Measurements from ENCODE around the gene CLCN7. TPM values are rescaled to one million over a fixed set of nuclear protein-coding genes. Genes with fewer than 3 reads are reported as not detected.
"Not testable (repeated sequence)": the region's sequence is repeated elsewhere in the genome, so short reads cannot be mapped to it uniquely, and the experiment has no call there.

CLCN7 gene
- total and polyA plus RNA-seq, 9 donors: 16.3 to 70.9 (median 54.4) TPM

DNA sequence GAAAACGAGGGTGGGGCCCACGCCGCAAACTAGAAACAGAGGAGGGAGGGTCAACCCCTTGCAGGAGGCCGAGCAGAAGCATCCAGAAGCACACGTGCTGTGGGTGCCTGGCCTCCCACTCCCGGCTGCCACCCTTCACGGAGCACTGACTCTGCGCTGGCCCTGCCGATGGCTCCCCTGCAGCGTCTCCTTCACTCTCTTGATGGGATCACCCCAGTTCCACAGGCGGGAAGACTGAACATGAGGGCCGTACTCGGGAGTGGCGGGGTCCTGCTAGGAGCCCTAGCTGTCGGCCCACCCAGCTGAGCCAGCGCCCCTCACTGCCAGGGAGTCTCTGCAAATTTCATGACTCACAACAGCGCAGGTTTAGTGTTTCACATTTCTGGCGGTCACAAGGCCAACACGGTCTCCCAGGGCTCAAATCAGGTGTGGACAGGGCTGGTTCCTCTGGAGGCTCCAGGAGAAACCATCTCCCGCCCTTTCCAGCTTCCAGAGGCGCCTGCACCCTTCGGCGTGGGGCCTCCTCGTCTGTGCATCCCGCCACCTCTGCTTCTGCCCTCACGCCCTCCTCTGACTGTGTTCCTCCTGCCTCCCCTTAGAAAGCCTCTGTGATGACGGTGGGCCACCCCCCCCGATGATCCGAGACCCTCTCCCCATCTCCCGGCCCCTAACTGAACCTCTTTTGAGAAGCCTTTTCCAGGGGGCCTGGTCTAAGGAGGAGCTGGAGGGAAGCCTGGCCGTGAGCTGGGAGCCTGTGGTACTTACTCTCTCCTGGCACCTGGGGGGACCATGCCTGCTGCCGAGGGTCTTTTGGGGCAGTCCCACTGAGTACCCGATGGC is 11.9 kb upstream of the CLCN7 start:
- Histone ChIP-seq H3K27ac (no peak overlapping the region), H3K9me3 (no peaks in the 10 kb centered on the region), H3K36me3 (no peaks in the 10 kb centered on the region), H3K4me3 (no peak overlapping the region), H3K27me3 (no peaks in the 10 kb centered on the region), H3K4me1 (ENCODE audit: insufficient read depth) (no peaks in the 10 kb centered on the region)
- 77 to 83% (median 80%) methylated on average over 33 of the region's 33 CpGs for WGBS, 3 donors
- intact Hi-C loops (cut with DNase I): no loop called here
- TF ChIP-seq CTCF (IDR thresholded peaks at IDR 0.05) (no peak), EP300 (IDR thresholded peaks at IDR 0.05) (no peak), POLR2A (IDR thresholded peaks at IDR 0.05) (no peak)
- DNase-seq: no peak

GRCh38 chr16:1485847-1486496 is 11.1 kb upstream of the CLCN7 start:
- TF ChIP-seq EP300 (IDR thresholded peaks at IDR 0.05) (no peak), CTCF (IDR thresholded peaks at IDR 0.05) (no peak), POLR2A (IDR thresholded peaks at IDR 0.05) (no peak)
- 89 to 90% (median 90%) methylated on average over 38 to 40 of the region's 40 CpGs for WGBS, 3 donors
- Histone ChIP-seq H3K4me1 (ENCODE audit: insufficient read depth) (no peaks in the 10 kb centered on the region), H3K4me3 (no peak overlapping the region), H3K9me3 (no peaks in the 10 kb centered on the region), H3K27ac (no peak overlapping the region), H3K36me3 (no peaks in the 10 kb centered on the region), H3K27me3 (no peaks in the 10 kb centered on the region)
- intact Hi-C loops (cut with DNase I): no loop called here
- DNase-seq: no peak

- intact Hi-C loops (cut with DNase I): no loop called here
- no peaks in the 10 kb centered on the region for H3K27me3 ChIP-seq
- no peaks in the 10 kb centered on the region for H3K9me3 ChIP-seq
- 71 to 75% (median 73%) methylated on average over 28 of the region's 28 CpGs for WGBS, 3 donors
- TF ChIP-seq EP300 (IDR thresholded peaks at IDR 0.05): no peak
- TF ChIP-seq CTCF (IDR thresholded peaks at IDR 0.05): no peak
- no peak for TF ChIP-seq POLR2A (IDR thresholded peaks at IDR 0.05)
- H3K36me3 ChIP-seq: no peaks in the 10 kb centered on the region
- DNase-seq: no peak
- no peak overlapping the region for H3K4me3 ChIP-seq
- no peak overlapping the region for H3K27ac ChIP-seq
- H3K4me1 ChIP-seq (ENCODE audit: insufficient read depth): no peaks in the 10 kb centered on the region
Measured at GRCh38 chr16:1481906-1482835, 7.3 kb upstream of the CLCN7 start.

- H3K27ac ChIP-seq; DNase-seq; H3K27me3 ChIP-seq; H3K4me1 ChIP-seq (ENCODE audit: insufficient read depth); H3K36me3 ChIP-seq; H3K4me3 ChIP-seq; H3K9me3 ChIP-seq: not testable (repeated sequence)
- WGBS, 3 donors: 92 to 94% (median 93%) methylated on average over 9 of the region's 9 CpGs
- intact Hi-C loops (cut with DNase I): loop anchor here in 1 of 4 donors (10.0 kb wide), 1 partner anchor 216 kb away; no protein-coding TSS in a partner anchor
Measured at GRCh38 chr16:1478937-1479336, 4.1 kb upstream of the CLCN7 start.

Data from ovary (tissue), 9 donors.